ENCODE measurements around the gene DEFB131A.
"Not testable (repeated sequence)": the region's sequence is repeated elsewhere in the genome, so short reads cannot be mapped to it uniquely, and the experiment has no call there.

GRCh38 chr4:9405774-9406173 lies 38.4 kb upstream of the DEFB131A start:
- TF ChIP-seq CTCF (IDR thresholded peaks at IDR 0.05 in 4 of 5, conservative IDR thresholded peaks at IDR 0.05 in 1 of 5); POLR2A (IDR thresholded peaks at IDR 0.05): not testable (repeated sequence)
